Peyer's patch (tissue), 4 donors: ENCODE results near the gene UNC5CL. TPM values are rescaled to one million over a fixed set of nuclear protein-coding genes. Genes with fewer than 3 reads are reported as not detected.

Experiments used
- DNase-seq, 3 donors: peaks; one replicate each; pipeline ENCODE4 v3.0.0-alpha.2; 2017 to 2019
- H3K27ac ChIP-seq, 4 donors: fragments of 200-600 bp; sonication (generic); one replicate each; pipeline ENCODE4 v1.5.1; 2016 to 2019
- H3K27me3 ChIP-seq, 2 donors: fragments of 200-600 bp; sonication (generic); one replicate each; pipeline ENCODE4 v1.5.1; 2019
- H3K36me3 ChIP-seq, 3 donors: fragments of 200-600 bp; sonication (generic); one replicate each; pipeline ENCODE4 v1.5.1; 2016 to 2019
- H3K4me1 ChIP-seq, 4 donors: fragments of 200-600 bp; sonication (generic); one replicate each; pipeline ENCODE4 v1.5.1; 2016 to 2019
- H3K4me3 ChIP-seq, 4 donors: fragments of 200-600 bp; sonication (generic); 1 replicate in 3 of 4; 2 replicates in 1 of 4; pipeline ENCODE4 v1.5.1; 2016 to 2019; ENCODE audit warnings: mild to moderate bottlenecking in 1 of 4
- H3K9me3 ChIP-seq, 4 donors: fragments of 200-600 bp; sonication (generic); one replicate each; pipeline ENCODE4 v1.5.1; 2016 to 2019; ENCODE audit warnings: mild to moderate bottlenecking in 1 of 4
- CTCF ChIP-seq, 6 experiments: fragments of 450-650 bp in 4 of 6; fragments of 200-600 bp in 2 of 6; sonication (generic) in 1 of 6; IDR thresholded peaks; one replicate each; pipeline ENCODE4 v1.5.1; 2017 to 2019; ENCODE audit warnings: antibody characterized with exemption in 6 of 6, mild to moderate bottlenecking in 3 of 6, moderate library complexity in 1 of 6
- POLR2A ChIP-seq, 2 donors: fragments of 450-650 bp; IDR thresholded peaks; one replicate each; pipeline ENCODE4 v1.5.1; 2017; ENCODE audit warnings: antibody characterized with exemption in 2 of 2, mild to moderate bottlenecking in 2 of 2, moderate library complexity in 2 of 2
- total RNA-seq, 4 donors: library from RNA; depleted of rRNA; stranded (reverse); fragments of >200 nt; gene quantifications; one replicate each; pipeline ENCODE4 v1.1.0, GENCODE V29; 2016

UNC5CL gene
- total RNA-seq, 4 donors from 2014 or later: 8.3 to 34.6 (median 28.4) TPM

- Histone ChIP-seq H3K36me3 (no peaks in the 10 kb centered on the region), H3K4me3 (no peak overlapping the region), H3K27me3 (no peaks in the 10 kb centered on the region), H3K27ac (peak overlapping the region in 1 of 4 donors; percentile 70), H3K9me3 (no peaks in the 10 kb centered on the region), H3K4me1 (peaks cover 0 to 7% (median 4%) of the 10 kb centered on the region in 4 donors)
- no peak for TF ChIP-seq POLR2A (IDR thresholded peaks at IDR 0.05)
- TF ChIP-seq CTCF (IDR thresholded peaks at IDR 0.05): no peak
- no peak for DNase-seq
Observed at GRCh38 chr6:41055149-41055548, 16.1 kb upstream of the UNC5CL start.

- H3K27ac ChIP-seq: peak overlapping the region in 1 of 4 donors; percentile 70
- H3K4me1 ChIP-seq: peaks cover 0 to 7% (median 4%) of the 10 kb centered on the region in 4 donors
Observed at GRCh38 chr6:41054511-41054910, 15.5 kb upstream of the UNC5CL start.

GRCh38 chr6:41053041-41053440 lies 14.0 kb upstream of the UNC5CL start, which contains the start of gene APOBEC2:
Gene APOBEC2 (plus strand): TSS chr6:41053202. CDS start chr6:41053348, 146 bp downstream.
- TF ChIP-seq CTCF (IDR thresholded peaks at IDR 0.05) (no peak), POLR2A (IDR thresholded peaks at IDR 0.05) (no peak)
- Histone ChIP-seq H3K4me1 (peaks cover 0 to 4% (median 2%) of the 10 kb centered on the region in 4 donors), H3K36me3 (no peaks in the 10 kb centered on the region), H3K27me3 (no peaks in the 10 kb centered on the region), H3K27ac (peak within 1 kb of the TSS in 1 of 4 donors; percentile 70), H3K4me3 (no peak within 1 kb of the TSS), H3K9me3 (no peaks in the 10 kb centered on the region)
- no peak for DNase-seq

More at GRCh38 chr6:41054511-41054910, 15.5 kb upstream of the UNC5CL start:
- Histone ChIP-seq H3K36me3 (no peaks in the 10 kb centered on the region), H3K9me3 (no peaks in the 10 kb centered on the region), H3K4me3 (no peak overlapping the region), H3K27me3 (no peaks in the 10 kb centered on the region)
- no peak for DNase-seq
- no peak for TF ChIP-seq POLR2A (IDR thresholded peaks at IDR 0.05)
- no peak for TF ChIP-seq CTCF (IDR thresholded peaks at IDR 0.05)

GRCh38 chr6:41051873-41052272 lies 12.9 kb upstream of the UNC5CL start:
- Histone ChIP-seq H3K4me1 (peaks cover 0 to 4% (median 2%) of the 10 kb centered on the region in 4 donors), H3K36me3 (no peaks in the 10 kb centered on the region), H3K4me3 (no peak overlapping the region), H3K27ac (peak overlapping the region in 1 of 4 donors; percentile 10), H3K27me3 (no peaks in the 10 kb centered on the region), H3K9me3 (no peaks in the 10 kb centered on the region)
- no peak for DNase-seq
- TF ChIP-seq POLR2A (IDR thresholded peaks at IDR 0.05): no peak

- DNase-seq: no peak
- Histone ChIP-seq H3K36me3 (no peaks in the 10 kb centered on the region), H3K27ac (no peak overlapping the region), H3K9me3 (no peaks in the 10 kb centered on the region), H3K27me3 (no peaks in the 10 kb centered on the region), H3K4me3 (no peak overlapping the region), H3K4me1 (peaks cover 0 to 4% (median 2%) of the 10 kb centered on the region in 4 donors)
- TF ChIP-seq POLR2A (IDR thresholded peaks at IDR 0.05) (no peak), CTCF (IDR thresholded peaks at IDR 0.05) (no peak)
Observed at GRCh38 chr6:41050536-41050935, 11.5 kb upstream of the UNC5CL start.

- H3K9me3 ChIP-seq: no peaks in the 10 kb centered on the region
- H3K4me1 ChIP-seq: peaks cover 0 to 4% (median 2%) of the 10 kb centered on the region in 4 donors
- no peak for DNase-seq
- H3K36me3 ChIP-seq: no peaks in the 10 kb centered on the region
- H3K4me3 ChIP-seq: no peak overlapping the region
- H3K27ac ChIP-seq: no peak overlapping the region
- TF ChIP-seq CTCF (IDR thresholded peaks at IDR 0.05) (no peak), POLR2A (IDR thresholded peaks at IDR 0.05) (no peak)
- H3K27me3 ChIP-seq: no peaks in the 10 kb centered on the region
Observed at GRCh38 chr6:41049955-41050354, 10.9 kb upstream of the UNC5CL start.
